ENCODE measurements around the gene SPRR2D. TPM values are rescaled to one million over a fixed set of nuclear protein-coding genes. Genes with fewer than 3 reads are reported as not detected.

SPRR2D gene
- total RNA-seq = 10 to 100 TPM in 2 of 4 donors, 1 to 10 TPM in 1, not detected in 1; 1.2 to 22.4 (median 10.6) TPM

- no peak for TF ChIP-seq CTCF (IDR thresholded peaks at IDR 0.05)
- TF ChIP-seq EP300 (IDR thresholded peaks at IDR 0.05) = no peak
- no peak for TF ChIP-seq POLR2AphosphoS5 (IDR thresholded peaks at IDR 0.05)
- no peak for TF ChIP-seq POLR2A (IDR thresholded peaks at IDR 0.05)
- no peaks in the 10 kb centered on the region for H3K4me1 ChIP-seq
- no peak for ATAC-seq
Measured at GRCh38 chr1:153040950-153041631, at the start of gene SPRR2D. TSS of gene SPRR2D (minus strand) at chr1:153041120. CDS start at chr1:153040346, 774 bp downstream.

GRCh38 chr1:153087652-153088051, 46.7 kb upstream of the SPRR2D start:
- ATAC-seq = no peak
- Histone ChIP-seq H3K27me3 (no peaks in the 10 kb centered on the region), H3K27ac (no peak overlapping the region), H3K36me3 (no peaks in the 10 kb centered on the region), H3K4me1 (no peaks in the 10 kb centered on the region), H3K9me3 (no peaks in the 10 kb centered on the region), H3K4me3 (no peak overlapping the region)
- TF ChIP-seq POLR2AphosphoS5 (IDR thresholded peaks at IDR 0.05) = no peak
- 67% methylated on average over 1 of the region's 1 CpG for WGBS, 2 donors (ENCODE audit: low coverage in 1 of 2)

More at GRCh38 chr1:153040950-153041631, at the start of gene SPRR2D:
- no peak within 1 kb of the TSS for H3K27ac ChIP-seq
- no peaks in the 10 kb centered on the region for H3K36me3 ChIP-seq
- H3K27me3 ChIP-seq = no peaks in the 10 kb centered on the region
- no peak within 1 kb of the TSS for H3K4me3 ChIP-seq
- 65% methylated on average over 2 to 4 of the region's 4 CpGs for WGBS, 2 donors (ENCODE audit: low coverage in 1 of 2)
- no peaks in the 10 kb centered on the region for H3K9me3 ChIP-seq

- Histone ChIP-seq H3K27ac (no peak overlapping the region), H3K36me3 (no peaks in the 10 kb centered on the region), H3K27me3 (no peaks in the 10 kb centered on the region), H3K4me3 (no peak overlapping the region), H3K4me1 (no peaks in the 10 kb centered on the region), H3K9me3 (peaks cover 0 to 8% (median 0%) of the 10 kb centered on the region in 3 donors)
- no peak for ATAC-seq
- TF ChIP-seq EP300 (IDR thresholded peaks at IDR 0.05) = no peak
- 80 to 100% methylated on average over 1 to 3 of the region's 3 CpGs for WGBS, 2 donors (ENCODE audit: low coverage in 1 of 2)
Measured at GRCh38 chr1:153081736-153082135, 40.8 kb upstream of the SPRR2D start.

- Histone ChIP-seq H3K4me3 (no peak overlapping the region), H3K36me3 (no peaks in the 10 kb centered on the region), H3K4me1 (no peaks in the 10 kb centered on the region), H3K27ac (no peak overlapping the region), H3K9me3 (no peaks in the 10 kb centered on the region), H3K27me3 (no peaks in the 10 kb centered on the region)
- 63 to 73% methylated on average over 3 of the region's 5 CpGs for WGBS, 2 donors (ENCODE audit: low coverage in 1 of 2)
- no peak for ATAC-seq
- TF ChIP-seq EP300 (IDR thresholded peaks at IDR 0.05) (no peak), POLR2AphosphoS5 (IDR thresholded peaks at IDR 0.05) (no peak), POLR2A (IDR thresholded peaks at IDR 0.05) (no peak), CTCF (IDR thresholded peaks at IDR 0.05) (no peak)
Measured at GRCh38 chr1:153072806-153073726, 32.1 kb upstream of the SPRR2D start.

GRCh38 chr1:153071511-153071910, 30.6 kb upstream of the SPRR2D start, which contains the start of gene SPRR2B:
TSS of gene SPRR2B (minus strand) at chr1:153071611. CDS start at chr1:153070839, 772 bp downstream.
- TF ChIP-seq POLR2AphosphoS5 (IDR thresholded peaks at IDR 0.05) (no peak), CTCF (IDR thresholded peaks at IDR 0.05) (no peak), EP300 (IDR thresholded peaks at IDR 0.05) (no peak), POLR2A (IDR thresholded peaks at IDR 0.05) (no peak)
- H3K36me3 ChIP-seq = no peaks in the 10 kb centered on the region
- H3K27ac ChIP-seq = no peak within 1 kb of the TSS
- 93% methylated on average over 2 of the region's 2 CpGs; no CpG with 5 or more reads in 1 of the 2 donors for WGBS, 2 donors (ENCODE audit: low coverage in 1 of 2)
- no peak for ATAC-seq
- no peaks in the 10 kb centered on the region for H3K9me3 ChIP-seq
- H3K4me3 ChIP-seq = no peak within 1 kb of the TSS
- no peaks in the 10 kb centered on the region for H3K4me1 ChIP-seq
- no peaks in the 10 kb centered on the region for H3K27me3 ChIP-seq
